ENCODE data around the gene GDF2. TPM values are rescaled to one million over a fixed set of nuclear protein-coding genes. Genes with fewer than 3 reads are reported as not detected.

GDF2 gene
- total and polyA plus RNA-seq, 2 experiments from 2014 or later: not detected

GRCh38 chr10:47323087-47323486 lies 833 bp downstream of the GDF2 start:
- no peak overlapping the region for H3K27ac ChIP-seq
- in situ Hi-C loops (cut with MboI): no loop called here

DNA sequence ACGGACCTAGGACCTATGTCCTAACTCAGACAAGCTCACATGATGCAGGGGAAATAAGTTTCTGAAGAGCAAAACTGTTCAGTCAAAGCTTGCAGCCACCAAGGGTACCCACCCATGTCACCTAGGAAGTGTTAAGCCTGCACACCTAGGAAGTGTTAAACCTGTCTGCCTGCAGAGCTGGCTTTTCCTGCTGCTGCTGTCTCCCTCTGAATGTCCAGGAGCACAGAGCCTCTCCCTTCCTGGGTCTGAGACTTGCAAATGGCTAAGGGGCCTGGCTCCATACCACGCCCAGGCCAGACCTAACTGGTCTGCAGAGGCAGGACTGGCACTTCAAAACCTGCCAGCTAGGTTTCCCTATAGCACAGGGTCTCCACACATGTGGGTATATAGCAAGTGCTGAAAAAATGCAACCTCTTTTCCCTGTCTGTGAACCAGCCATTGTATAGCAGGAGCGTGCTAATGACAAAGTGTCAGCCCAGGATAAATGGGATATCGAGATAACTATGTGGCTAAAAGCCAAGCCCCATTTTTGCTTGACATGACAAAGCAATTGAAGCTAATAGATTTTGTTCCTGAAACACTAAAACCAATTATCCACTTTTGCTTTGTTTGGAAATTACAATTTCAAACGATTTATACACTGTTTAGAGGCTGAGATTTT lies 1.5 kb downstream of the GDF2 start:
- no peaks in the 10 kb centered on the region for H3K9me3 ChIP-seq (ENCODE audit: low read depth)
- no peak for DNase-seq
- peaks cover 29% of the 10 kb centered on the region for H3K27me3 ChIP-seq (replicated peaks; ENCODE audit: insufficient read depth)
- 31 to 32% methylated on average over 5 of the region's 5 CpGs for WGBS, 2 experiments (ENCODE audit: low coverage in 1 of 2, low lambda C conversion rate in 2 of 2, missing lambda C conversion rate in 2 of 2)
- no peak overlapping the region for H3K9ac ChIP-seq
- H3K27ac ChIP-seq: no peak overlapping the region
- no peaks in the 10 kb centered on the region for H3F3A ChIP-seq (ENCODE audit: insufficient read depth)
- H3K9me2 ChIP-seq (ENCODE audit: insufficient read depth): no peaks in the 10 kb centered on the region
- H3K79me2 ChIP-seq (ENCODE audit: insufficient read depth): no peaks in the 10 kb centered on the region
- no peak overlapping the region for H2AFZ ChIP-seq
- no peak overlapping the region for H3K4me3 ChIP-seq
- H3K4me1 ChIP-seq (ENCODE audit: insufficient read depth): no peaks in the 10 kb centered on the region
- in situ Hi-C loops (cut with MboI): no loop called here
- no peak overlapping the region for H3K4me2 ChIP-seq (ENCODE audit: unreplicated experiment)
- TF ChIP-seq EZH2phosphoT487 (IDR thresholded peaks at IDR 0.05; ENCODE audit: insufficient read depth, low read depth) (no peak), EZH2 (IDR thresholded peaks at IDR 0.05; ENCODE audit: insufficient read depth, poor library complexity, severe bottlenecking) (no peak)
- no peaks in the 10 kb centered on the region for H4K20me1 ChIP-seq (ENCODE audit: insufficient read depth)
- no peaks in the 10 kb centered on the region for H3K36me3 ChIP-seq (ENCODE audit: low read depth)

More at GRCh38 chr10:47323087-47323486, 833 bp downstream of the GDF2 start:
- Histone ChIP-seq H3K4me3 (no peak overlapping the region), H3K36me3 (ENCODE audit: low read depth) (no peaks in the 10 kb centered on the region), H3K9me3 (ENCODE audit: low read depth) (no peaks in the 10 kb centered on the region), H3K4me2 (ENCODE audit: unreplicated experiment) (no peak overlapping the region), H3K9ac (no peak overlapping the region), H3K27me3 (replicated peaks; ENCODE audit: insufficient read depth) (peaks cover 29% of the 10 kb centered on the region), H2AFZ (no peak overlapping the region), H4K20me1 (ENCODE audit: insufficient read depth) (no peaks in the 10 kb centered on the region), H3F3A (ENCODE audit: insufficient read depth) (no peaks in the 10 kb centered on the region), H3K79me2 (ENCODE audit: insufficient read depth) (no peaks in the 10 kb centered on the region), H3K9me2 (ENCODE audit: insufficient read depth) (no peaks in the 10 kb centered on the region), H3K4me1 (ENCODE audit: insufficient read depth) (no peaks in the 10 kb centered on the region)
- 14 to 17% methylated on average over 1 of the region's 1 CpG for WGBS, 2 experiments (ENCODE audit: low coverage in 1 of 2, low lambda C conversion rate in 2 of 2, missing lambda C conversion rate in 2 of 2)
- TF ChIP-seq EZH2 (IDR thresholded peaks at IDR 0.05; ENCODE audit: insufficient read depth, poor library complexity, severe bottlenecking) (no peak), EZH2phosphoT487 (IDR thresholded peaks at IDR 0.05; ENCODE audit: insufficient read depth, low read depth) (no peak)
- no peak for DNase-seq

DNA sequence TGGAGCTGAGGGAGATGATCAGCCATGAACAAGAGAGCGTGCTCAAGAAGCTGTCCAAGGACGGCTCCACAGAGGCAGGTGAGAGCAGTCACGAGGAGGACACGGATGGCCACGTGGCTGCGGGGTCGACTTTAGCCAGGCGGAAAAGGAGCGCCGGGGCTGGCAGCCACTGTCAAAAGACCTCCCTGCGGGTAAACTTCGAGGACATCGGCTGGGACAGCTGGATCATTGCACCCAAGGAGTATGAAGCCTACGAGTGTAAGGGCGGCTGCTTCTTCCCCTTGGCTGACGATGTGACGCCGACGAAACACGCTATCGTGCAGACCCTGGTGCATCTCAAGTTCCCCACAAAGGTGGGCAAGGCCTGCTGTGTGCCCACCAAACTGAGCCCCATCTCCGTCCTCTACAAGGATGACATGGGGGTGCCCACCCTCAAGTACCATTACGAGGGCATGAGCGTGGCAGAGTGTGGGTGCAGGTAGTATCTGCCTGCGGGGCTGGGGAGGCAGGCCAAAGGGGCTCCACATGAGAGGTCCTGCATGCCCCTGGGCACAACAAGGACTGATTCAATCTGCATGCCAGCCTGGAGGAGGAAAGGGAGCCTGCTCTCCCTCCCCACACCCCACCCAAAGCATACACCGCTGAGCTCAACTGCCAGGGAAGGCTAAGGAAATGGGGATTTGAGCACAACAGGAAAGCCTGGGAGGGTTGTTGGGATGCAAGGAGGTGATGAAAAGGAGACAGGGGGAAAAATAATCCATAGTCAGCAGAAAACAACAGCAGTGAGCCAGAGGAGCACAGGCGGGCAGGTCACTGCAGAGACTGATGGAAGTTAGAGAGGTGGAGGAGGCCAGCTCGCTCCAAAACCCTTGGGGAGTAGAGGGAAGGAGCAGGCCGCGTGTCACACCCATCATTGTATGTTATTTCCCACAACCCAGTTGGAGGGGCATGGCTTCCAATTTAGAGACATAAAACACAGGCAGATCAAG lies 3.3 kb downstream of the GDF2 start:
- 71 to 73% methylated on average over 28 to 30 of the region's 30 CpGs for WGBS, 2 experiments (ENCODE audit: low coverage in 1 of 2, low lambda C conversion rate in 2 of 2, missing lambda C conversion rate in 2 of 2)
- TF ChIP-seq EZH2 (IDR thresholded peaks at IDR 0.05; ENCODE audit: insufficient read depth, poor library complexity, severe bottlenecking) (no peak), EZH2phosphoT487 (IDR thresholded peaks at IDR 0.05; ENCODE audit: insufficient read depth, low read depth) (no peak)
- Histone ChIP-seq H3F3A (ENCODE audit: insufficient read depth) (no peaks in the 10 kb centered on the region), H3K9me2 (ENCODE audit: insufficient read depth) (no peaks in the 10 kb centered on the region), H2AFZ (no peak overlapping the region), H3K9me3 (ENCODE audit: low read depth) (no peaks in the 10 kb centered on the region), H3K9ac (no peak overlapping the region), H4K20me1 (ENCODE audit: insufficient read depth) (no peaks in the 10 kb centered on the region), H3K27me3 (replicated peaks; ENCODE audit: insufficient read depth) (peaks cover 21% of the 10 kb centered on the region), H3K4me3 (no peak overlapping the region), H3K4me1 (ENCODE audit: insufficient read depth) (no peaks in the 10 kb centered on the region), H3K27ac (no peak overlapping the region), H3K36me3 (ENCODE audit: low read depth) (no peaks in the 10 kb centered on the region), H3K4me2 (ENCODE audit: unreplicated experiment) (no peak overlapping the region), H3K79me2 (ENCODE audit: insufficient read depth) (no peaks in the 10 kb centered on the region)
- in situ Hi-C loops (cut with MboI): no loop called here
- DNase-seq: no peak

DNA sequence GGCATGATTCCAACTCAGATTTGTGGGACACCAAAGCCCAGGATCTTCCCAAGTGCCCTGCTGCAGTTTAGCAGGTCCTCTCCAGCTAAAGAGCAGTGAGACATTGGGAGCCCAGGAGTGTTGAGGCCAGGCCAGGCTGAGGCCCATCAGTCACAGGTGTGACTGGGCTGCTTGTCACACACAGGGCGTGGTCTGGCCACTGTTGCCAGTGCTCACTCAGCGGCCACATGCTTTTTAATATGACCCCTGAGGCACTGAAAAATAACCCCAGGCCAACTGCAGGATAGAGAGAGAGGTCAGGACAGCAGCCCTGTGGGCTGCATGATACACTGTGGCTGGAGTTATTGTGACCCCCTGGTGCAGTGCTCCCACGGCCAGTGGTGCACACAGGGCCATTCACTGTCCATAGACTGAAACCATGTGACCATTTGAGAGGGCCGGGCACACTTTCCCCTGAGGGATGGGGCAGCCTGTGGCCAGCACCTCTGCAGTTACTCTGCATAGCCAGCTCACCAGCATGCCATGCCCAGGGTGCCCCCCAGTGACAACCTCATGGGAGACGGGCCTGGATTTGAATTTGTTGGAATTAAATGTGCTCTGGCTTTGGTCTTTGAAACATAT lies 4.2 kb downstream of the GDF2 start:
- Histone ChIP-seq H3K79me2 (ENCODE audit: insufficient read depth) (no peaks in the 10 kb centered on the region), H2AFZ (no peak overlapping the region), H3K27ac (no peak overlapping the region), H3K9ac (no peak overlapping the region), H3F3A (ENCODE audit: insufficient read depth) (no peaks in the 10 kb centered on the region), H4K20me1 (ENCODE audit: insufficient read depth) (no peaks in the 10 kb centered on the region), H3K9me2 (ENCODE audit: insufficient read depth) (no peaks in the 10 kb centered on the region), H3K4me2 (ENCODE audit: unreplicated experiment) (no peak overlapping the region), H3K36me3 (ENCODE audit: low read depth) (no peaks in the 10 kb centered on the region), H3K4me1 (ENCODE audit: insufficient read depth) (no peaks in the 10 kb centered on the region), H3K4me3 (no peak overlapping the region), H3K27me3 (replicated peaks; ENCODE audit: insufficient read depth) (peaks cover 18% of the 10 kb centered on the region), H3K9me3 (ENCODE audit: low read depth) (no peaks in the 10 kb centered on the region)
- in situ Hi-C loops (cut with MboI): no loop called here
- DNase-seq: no peak
- TF ChIP-seq EZH2 (IDR thresholded peaks at IDR 0.05; ENCODE audit: insufficient read depth, poor library complexity, severe bottlenecking) (no peak), EZH2phosphoT487 (IDR thresholded peaks at IDR 0.05; ENCODE audit: insufficient read depth, low read depth) (no peak)
- WGBS, 2 experiments (ENCODE audit: low coverage in 1 of 2, low lambda C conversion rate in 2 of 2, missing lambda C conversion rate in 2 of 2): 53% methylated on average over 5 of the region's 5 CpGs

All from GM23248 (cell line).